HCT116 (cell line): ENCODE measurements around the gene C3orf22. TPM values are rescaled to one million over a fixed set of nuclear protein-coding genes. Genes with fewer than 3 reads are reported as not detected.

ENCODE experiments used
- ATAC-seq: fragments of 200-7000 bp; cut with Tn5 transposase; 2 replicates; pipeline ENCODE4 v1.9.1; 2020; ENCODE audit warnings: mild to moderate bottlenecking, moderate library complexity
- BruUV-seq: library from RNA; stranded (reverse); fragments of 400-500 nt; replicated peaks from 2 replicates; lab custom pipeline; 2021; lab: Mats Ljungman, UMichigan
- CTCF ChIA-PET: fragments of 300-600 bp; sonication (Branson Sonifier 250); formaldehyde crosslinking; loops from one replicate; lab custom pipeline; 2021; ENCODE audit warnings: antibody characterized with exemption; lab: Charles Lee
- POLR2A ChIA-PET: fragments of 300-600, 350-600 bp; sonication (Branson Sonifier 250); formaldehyde crosslinking; loops from one replicate; lab custom pipeline; 2021; ENCODE audit warnings: antibody characterized with exemption; lab: Charles Lee
- RAD21 ChIA-PET, 2 experiments: fragments of 300-600 bp; sonication (Branson Sonifier 250); formaldehyde crosslinking; loops; one replicate each; lab custom pipeline; 2023; ENCODE audit warnings: low total read pairs in 2 of 2; ENCODE audit not compliant: uncharacterized antibody in 2 of 2, unreplicated experiment in 2 of 2, low non-redundant PET in 1 of 2; lab: Charles Lee
- DNase-seq: peaks from one replicate; pipeline ENCODE4 v3.0.0-alpha.2; 2010; ENCODE audit warnings: low read depth, low spot score
- H2AFZ ChIP-seq: fragments of 200-600 bp; shearing (Covaris generic), sonication (generic); 2 replicates; pipeline ENCODE4 v1.6.1; 2017; ENCODE audit warnings: low read depth, mixed run types, mixed read lengths, antibody characterized with exemption, low read length; ENCODE audit not compliant: poor library complexity, severe bottlenecking
- H3K27ac ChIP-seq: 2 replicates; pipeline ENCODE4 v1.5.1; 2012; ENCODE audit warnings: low read depth, low read length
- H3K27me3 ChIP-seq: fragments of 200-600 bp; sonication (generic); 2 replicates; pipeline ENCODE4 v1.6.1; 2016; ENCODE audit warnings: mixed run types, low read length, mixed read lengths; ENCODE audit not compliant: insufficient read depth
- H3K36me3 ChIP-seq, 2 experiments: fragments of 200-500 bp in 1 of 2; fragments of 200-600 bp in 1 of 2; sonication (Bioruptor generic) in 1 of 2; sonication (generic) in 1 of 2; 2 replicates each; pipeline versions ENCODE4 v1.5.1 to v1.6.1; 2014 to 2016; ENCODE audit warnings: low read length in 2 of 2, inconsistent platforms in 1 of 2, mixed read lengths in 1 of 2, mixed run types in 1 of 2; ENCODE audit not compliant: insufficient read depth in 2 of 2, control insufficient read depth in 1 of 2
- H3K4me1 ChIP-seq, 2 experiments: fragments of 200-600 bp in 1 of 2; sonication (generic) in 1 of 2; 2 replicates each; pipeline versions ENCODE4 v1.5.1 to v1.6.1; 2012 to 2017; ENCODE audit warnings: low read length in 2 of 2, inconsistent platforms in 1 of 2, mild to moderate bottlenecking in 1 of 2, mixed read lengths in 1 of 2, mixed run types in 1 of 2, moderate library complexity in 1 of 2; ENCODE audit not compliant: insufficient read depth in 2 of 2, control insufficient read depth in 1 of 2
- H3K4me2 ChIP-seq: fragments of 200-600 bp; sonication (generic); 2 replicates; pipeline ENCODE4 v1.6.1; 2017; ENCODE audit warnings: mixed run types, low read length, mixed read lengths
- H3K4me3 ChIP-seq, 2 experiments: fragments of 200-600 bp in 1 of 2; sonication (generic) in 1 of 2; replicated peaks in 1 of 2; 2 replicates each; pipeline ENCODE4 v1.5.1; 2011 to 2016; ENCODE audit warnings: low read length in 2 of 2, control low read depth in 1 of 2, low read depth in 1 of 2, mild to moderate bottlenecking in 1 of 2, mixed read lengths in 1 of 2, mixed run types in 1 of 2
- H3K79me2 ChIP-seq: fragments of 200-600 bp; sonication (generic); 2 replicates; pipeline ENCODE4 v1.6.1; 2017; ENCODE audit warnings: mild to moderate bottlenecking, mixed run types, low read length, moderate library complexity, mixed read lengths; ENCODE audit not compliant: insufficient read depth
- H3K9ac ChIP-seq: fragments of 200-600 bp; sonication (generic); 2 replicates; pipeline ENCODE4 v1.6.1; 2016; ENCODE audit warnings: low read length, mixed read lengths
- H3K9me2 ChIP-seq: fragments of 200-600 bp; sonication (generic), shearing (Covaris generic); 2 replicates; pipeline ENCODE4 v1.6.1; 2017; ENCODE audit warnings: mixed run types, mild to moderate bottlenecking, moderate library complexity; ENCODE audit not compliant: insufficient read depth
- H3K9me3 ChIP-seq, 2 experiments: fragments of 200-500 bp in 1 of 2; fragments of 200-600 bp in 1 of 2; sonication (Bioruptor generic) in 1 of 2; sonication (generic) in 1 of 2; 2 replicates each; pipeline ENCODE4 v1.6.1; 2014 to 2017; ENCODE audit warnings: low read length in 2 of 2, mixed read lengths in 2 of 2, inconsistent platforms in 1 of 2, low read depth in 1 of 2, mild to moderate bottlenecking in 1 of 2, mixed run types in 1 of 2, moderate library complexity in 1 of 2; ENCODE audit not compliant: control insufficient read depth in 1 of 2, insufficient read depth in 1 of 2
- H4K20me1 ChIP-seq: fragments of 200-600 bp; sonication (generic), shearing (Covaris generic); 2 replicates; pipeline ENCODE4 v1.6.1; 2017; ENCODE audit warnings: mixed run types, mild to moderate bottlenecking, moderate library complexity; ENCODE audit not compliant: insufficient read depth
- ATF3 ChIP-seq: IDR thresholded peaks from 2 replicates; pipeline ENCODE4 v1.6.1; 2012
- CBX3 ChIP-seq: IDR thresholded peaks from 2 replicates; pipeline ENCODE4 v1.6.1; 2012; ENCODE audit warnings: low read depth
- CEBPB ChIP-seq: IDR thresholded peaks from 2 replicates; pipeline ENCODE4 v1.6.1; 2012; ENCODE audit warnings: low read depth
- CTCF ChIP-seq, 3 experiments: fragments of 200-600 bp in 1 of 3; sonication (generic) in 1 of 3; IDR thresholded peaks in 2 of 3; conservative IDR thresholded peaks in 1 of 3; 2 replicates each; pipeline ENCODE4 v1.5.1; 2012 to 2017; ENCODE audit warnings: low read depth in 2 of 3, low read length in 2 of 3, antibody characterized with exemption in 1 of 3, borderline replicate concordance in 1 of 3, control low read depth in 1 of 3, mild to moderate bottlenecking in 1 of 3, mixed read lengths in 1 of 3, mixed run types in 1 of 3, moderate library complexity in 1 of 3; ENCODE audit not compliant: insufficient read depth in 1 of 3
- EGR1 ChIP-seq: IDR thresholded peaks from 2 replicates; pipeline ENCODE4 v1.6.1; 2012; ENCODE audit warnings: low read depth
- ELF1 ChIP-seq: IDR thresholded peaks from 2 replicates; pipeline ENCODE4 v1.6.1; 2012; ENCODE audit warnings: low read depth, borderline replicate concordance
- EZH2 ChIP-seq: fragments of 200-600 bp; sonication (generic); IDR thresholded peaks from 2 replicates; pipeline ENCODE4 v1.6.1; 2017; ENCODE audit warnings: antibody characterized with exemption, mixed run types
- EZH2phosphoT487 ChIP-seq: fragments of 200-600 bp; IDR thresholded peaks from 2 replicates; pipeline ENCODE4 v1.6.1; 2018; ENCODE audit warnings: antibody characterized with exemption, borderline replicate concordance
- FOSL1 ChIP-seq: IDR thresholded peaks from 2 replicates; pipeline ENCODE4 v1.6.1; 2012; ENCODE audit warnings: low read depth
- JUND ChIP-seq: IDR thresholded peaks from 2 replicates; pipeline ENCODE4 v1.6.1; 2012
- POLR2A ChIP-seq: IDR thresholded peaks from 2 replicates; pipeline ENCODE4 v1.7.0; 2011; ENCODE audit warnings: borderline replicate concordance; ENCODE audit not compliant: insufficient read depth, insufficient read length; ENCODE audit errors: extremely low read depth
- POLR2AphosphoS5 ChIP-seq: IDR thresholded peaks from 2 replicates; pipeline ENCODE4 v1.6.1; 2011; ENCODE audit warnings: mild to moderate bottlenecking, low read depth, low read length, moderate library complexity
- RAD21 ChIP-seq: IDR thresholded peaks from 2 replicates; pipeline ENCODE4 v1.6.1; 2012; ENCODE audit warnings: low read depth, mild to moderate bottlenecking
- REST ChIP-seq: IDR thresholded peaks from 2 replicates; pipeline ENCODE4 v1.6.1; 2012; ENCODE audit warnings: low read depth
- SIN3A ChIP-seq: IDR thresholded peaks from 2 replicates; pipeline ENCODE4 v1.6.1; 2012; ENCODE audit warnings: low read depth
- SP1 ChIP-seq: IDR thresholded peaks from 2 replicates; pipeline ENCODE4 v1.6.1; 2012; ENCODE audit warnings: low read depth
- YY1 ChIP-seq: IDR thresholded peaks from 2 replicates; pipeline ENCODE4 v1.6.1; 2011; ENCODE audit warnings: low read length, low read depth, moderate library complexity, mild to moderate bottlenecking; ENCODE audit not compliant: insufficient replicate concordance; ENCODE audit errors: extremely low read depth
- ZBTB33 ChIP-seq: IDR thresholded peaks from 2 replicates; pipeline ENCODE4 v1.6.1; 2011; ENCODE audit warnings: mild to moderate bottlenecking, low read length, moderate library complexity; ENCODE audit not compliant: insufficient replicate concordance; ENCODE audit errors: extremely low read depth
- ZFX ChIP-seq: fragments of 450-650 bp; IDR thresholded peaks from 2 replicates; pipeline ENCODE4 v1.6.1; 2017
- ZNF274 ChIP-seq: fragments of 200-500 bp; sonication (Bioruptor generic); IDR thresholded peaks from 2 replicates; pipeline ENCODE4 v1.6.1; 2014; ENCODE audit warnings: mild to moderate bottlenecking, low read depth, low read length, inconsistent platforms
- intact Hi-C: fragments of 100-400 bp; cut with micrococcal nuclease; formaldehyde crosslinking; loops from 2 replicates; pipeline ENCODE4 v1.10.0; 2022
- total RNA-seq: library from RNA; stranded (reverse); gene quantifications from one replicate; pipeline ENCODE4 v1.2.1, GENCODE V29; 2021; ENCODE audit not compliant: unreplicated experiment

The C3orf22 gene
- total RNA-seq, 1 experiment from 2014 or later, result not detected

DNA sequence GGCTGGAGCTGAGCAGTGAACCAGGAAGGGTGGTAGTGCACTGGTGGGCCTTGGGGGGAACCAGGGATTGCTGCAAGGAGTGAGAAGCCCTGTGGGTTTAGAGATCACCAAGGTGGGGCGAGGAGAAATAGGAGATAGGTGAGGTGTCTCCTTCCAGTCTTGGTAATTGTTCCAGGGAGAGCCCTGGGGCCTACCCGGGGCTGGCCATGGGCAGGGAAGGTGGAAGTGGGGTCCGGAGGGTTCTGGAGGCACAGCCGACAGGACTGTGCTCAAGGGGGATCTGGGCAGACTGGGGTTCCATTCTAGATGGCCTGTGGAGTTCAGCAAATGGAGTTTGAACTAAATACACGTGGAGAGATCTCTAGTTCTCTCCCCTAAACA, 30.3 kb downstream of the C3orf22 start:
- no peak for ATAC-seq
- Histone ChIP-seq H3K79me2 (no peaks in the 10 kb centered on the region), H3K4me1 (peaks cover 4 to 12% of the 10 kb centered on the region in 2 experiments; a peak in 2 of 4 replicates), H3K27ac (no peak overlapping the region), H3K36me3 (no peaks in the 10 kb centered on the region), H3K27me3 (peaks cover 20% of the 10 kb centered on the region), H3K4me3 (no peak overlapping the region), H2AFZ (no peak overlapping the region), H3K4me2 (no peak overlapping the region), H4K20me1 (no peaks in the 10 kb centered on the region), H3K9me2 (no peaks in the 10 kb centered on the region), H3K9me3 (no peaks in the 10 kb centered on the region), H3K9ac (no peak overlapping the region)
- POLR2A ChIA-PET, result no interaction called here
- intact Hi-C loops, result loop anchor here (10.0 kb wide), 1 partner anchor 136 kb away; no protein-coding TSS in a partner anchor
- TF ChIP-seq RAD21 (no peak), YY1 (no peak), EZH2 (no peak), EGR1 (no peak), SP1 (no peak), CEBPB (no peak), ZNF274 (no peak), SIN3A (no peak), CTCF (IDR thresholded peaks at IDR 0.05 in 2 of 3, conservative IDR thresholded peaks at IDR 0.05 in 1 of 3; ENCODE audit: borderline replicate concordance in 1 of 3, insufficient read depth in 1 of 3, low read depth in 2 of 3, low read length in 2 of 3) (no peak), ATF3 (no peak), JUND (no peak), POLR2A (no peak), REST (no peak), CBX3 (no peak), FOSL1 (no peak), ELF1 (no peak), ZBTB33 (no peak), POLR2AphosphoS5 (no peak), ZFX (no peak), EZH2phosphoT487 (no peak)
- DNase-seq, result no peak
- RAD21 ChIA-PET, result no interaction called here
- no TSS peak for BruUV-seq
- CTCF ChIA-PET, result no interaction called here
